Left renal pelvis (tissue), 4 donors: Measurements from ENCODE around the gene ZNF281. TPM values are rescaled to one million over a fixed set of nuclear protein-coding genes. Genes with fewer than 3 reads are reported as not detected.
"Not testable (repeated sequence)": the region's sequence is repeated elsewhere in the genome, so short reads cannot be mapped to it uniquely, and the experiment has no call there.

Experiments
- DNase-seq, 4 donors: peaks; one replicate each; pipeline ENCODE4 v3.0.0-alpha.2; 2013; ENCODE audit warnings: low read depth in 4 of 4, low spot score in 3 of 4
- polyA plus RNA-seq, 4 donors: library from polyadenylated mRNA; unstranded; fragments of 120-200 nt; gene quantifications; one replicate each; pipeline ENCODE4 v1.2.1, GENCODE V29; 2013; ENCODE audit not compliant: insufficient read length in 4 of 4

ZNF281 gene, protein sequence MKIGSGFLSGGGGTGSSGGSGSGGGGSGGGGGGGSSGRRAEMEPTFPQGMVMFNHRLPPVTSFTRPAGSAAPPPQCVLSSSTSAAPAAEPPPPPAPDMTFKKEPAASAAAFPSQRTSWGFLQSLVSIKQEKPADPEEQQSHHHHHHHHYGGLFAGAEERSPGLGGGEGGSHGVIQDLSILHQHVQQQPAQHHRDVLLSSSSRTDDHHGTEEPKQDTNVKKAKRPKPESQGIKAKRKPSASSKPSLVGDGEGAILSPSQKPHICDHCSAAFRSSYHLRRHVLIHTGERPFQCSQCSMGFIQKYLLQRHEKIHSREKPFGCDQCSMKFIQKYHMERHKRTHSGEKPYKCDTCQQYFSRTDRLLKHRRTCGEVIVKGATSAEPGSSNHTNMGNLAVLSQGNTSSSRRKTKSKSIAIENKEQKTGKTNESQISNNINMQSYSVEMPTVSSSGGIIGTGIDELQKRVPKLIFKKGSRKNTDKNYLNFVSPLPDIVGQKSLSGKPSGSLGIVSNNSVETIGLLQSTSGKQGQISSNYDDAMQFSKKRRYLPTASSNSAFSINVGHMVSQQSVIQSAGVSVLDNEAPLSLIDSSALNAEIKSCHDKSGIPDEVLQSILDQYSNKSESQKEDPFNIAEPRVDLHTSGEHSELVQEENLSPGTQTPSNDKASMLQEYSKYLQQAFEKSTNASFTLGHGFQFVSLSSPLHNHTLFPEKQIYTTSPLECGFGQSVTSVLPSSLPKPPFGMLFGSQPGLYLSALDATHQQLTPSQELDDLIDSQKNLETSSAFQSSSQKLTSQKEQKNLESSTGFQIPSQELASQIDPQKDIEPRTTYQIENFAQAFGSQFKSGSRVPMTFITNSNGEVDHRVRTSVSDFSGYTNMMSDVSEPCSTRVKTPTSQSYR
- 10 to 100 TPM; 17.3 to 30.9 (median 25.5) TPM for polyA plus RNA-seq

DNA sequence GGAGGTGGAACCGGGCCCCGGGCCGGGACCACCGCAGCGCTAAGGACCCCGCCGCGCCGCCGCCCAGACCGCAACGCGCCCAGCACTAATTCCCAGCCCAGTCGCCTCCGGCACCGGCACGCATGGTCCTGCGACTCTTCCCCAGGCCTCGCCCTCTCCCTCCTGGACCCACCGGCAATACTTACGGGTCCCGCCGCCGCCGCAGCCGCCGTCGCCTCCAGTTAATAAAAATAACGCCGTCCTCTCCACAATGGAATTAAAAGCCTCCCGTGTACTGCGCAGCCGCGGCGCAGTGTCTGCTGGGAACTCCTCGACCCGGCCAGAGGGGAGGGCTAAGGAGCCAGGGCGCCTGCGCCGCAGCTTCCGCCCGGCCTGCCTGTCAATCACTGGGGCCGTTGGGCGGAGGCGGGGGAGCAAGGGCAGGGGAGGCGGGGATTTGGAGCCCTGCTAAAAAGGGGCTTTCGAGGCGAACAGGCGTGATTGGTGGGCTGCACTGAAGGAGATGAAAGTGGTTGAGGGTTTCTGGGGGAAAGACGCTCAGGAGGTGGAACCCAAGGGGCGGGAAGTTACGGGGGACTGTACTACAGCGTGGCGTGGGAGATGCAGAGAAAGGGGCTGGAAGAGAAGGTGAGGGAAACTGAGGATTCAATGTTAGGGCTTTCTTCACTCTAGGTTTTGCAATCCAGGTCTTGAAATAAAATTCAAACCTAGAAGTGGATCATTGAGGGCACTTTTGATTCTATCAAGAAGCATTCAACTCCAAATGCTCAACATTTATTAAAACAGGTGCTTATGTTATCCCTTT lies at the start of gene ZNF281:
Gene ZNF281 (minus strand): TSS at position 276 of the 805 bp plus-strand sequence. CDS start 331 bp downstream, outside the sequence.
- DNase-seq, result peak; percentile 84 to 88 (median 86)

DNA sequence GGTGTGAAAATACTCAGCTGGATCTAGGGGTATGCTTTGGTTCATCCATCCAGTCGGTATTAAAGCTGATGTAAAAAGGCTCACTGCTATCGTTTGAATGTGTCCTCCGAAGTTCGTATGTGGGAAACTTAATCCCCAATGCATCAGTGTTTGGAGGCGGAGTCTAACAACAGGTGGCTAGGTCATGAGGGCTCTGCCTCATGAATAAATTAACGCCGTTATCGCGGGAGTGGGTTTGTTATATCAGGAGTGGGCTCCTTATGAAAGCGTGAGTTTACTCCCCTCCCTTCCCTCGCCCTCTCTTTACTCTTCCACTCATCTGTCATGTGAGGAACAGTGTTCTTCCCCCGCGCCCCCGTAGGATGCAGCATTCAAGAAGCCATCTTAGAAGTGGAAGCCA lies 48.9 kb upstream of the ZNF281 start:
- DNase-seq, result no peak

DNA sequence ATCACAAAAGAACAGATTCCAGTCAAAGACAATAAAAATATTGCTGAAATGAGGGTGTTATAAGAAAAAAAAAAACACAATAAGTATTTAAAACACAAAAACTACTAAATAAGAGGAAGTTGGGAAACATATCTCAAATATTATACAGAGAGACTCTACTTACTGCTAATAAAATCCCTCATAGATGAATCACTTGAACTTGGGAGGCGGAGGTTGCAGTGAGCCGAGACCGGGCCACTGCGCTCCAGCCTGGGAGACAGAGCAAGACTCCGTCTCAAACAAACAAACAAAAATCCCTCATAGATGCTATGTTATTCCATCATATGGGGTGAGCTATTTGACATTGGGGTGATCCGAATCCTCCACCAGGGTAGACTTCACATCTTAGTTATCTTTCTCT lies 48.0 kb upstream of the ZNF281 start:
- DNase-seq, result no peak

DNA sequence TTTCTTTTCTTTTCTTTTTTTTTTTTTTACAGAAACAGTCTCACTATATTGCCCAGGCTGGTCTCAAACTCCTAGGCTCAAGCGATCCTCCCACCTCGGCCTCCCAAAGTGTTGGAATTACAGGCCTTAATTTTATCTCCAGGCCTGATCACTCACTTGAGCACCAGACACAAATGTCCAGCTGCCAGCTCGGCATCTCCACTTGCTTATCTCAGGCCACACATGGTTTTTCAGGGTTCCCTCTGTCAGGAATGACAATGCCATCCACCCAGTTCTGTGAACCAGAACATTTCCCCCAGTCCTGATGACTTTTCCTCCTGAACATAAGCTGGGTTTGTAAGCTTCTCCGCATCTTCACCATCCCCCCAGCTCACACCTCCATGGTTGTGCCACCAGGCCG lies 44.6 kb upstream of the ZNF281 start:
- no peak for DNase-seq

DNA sequence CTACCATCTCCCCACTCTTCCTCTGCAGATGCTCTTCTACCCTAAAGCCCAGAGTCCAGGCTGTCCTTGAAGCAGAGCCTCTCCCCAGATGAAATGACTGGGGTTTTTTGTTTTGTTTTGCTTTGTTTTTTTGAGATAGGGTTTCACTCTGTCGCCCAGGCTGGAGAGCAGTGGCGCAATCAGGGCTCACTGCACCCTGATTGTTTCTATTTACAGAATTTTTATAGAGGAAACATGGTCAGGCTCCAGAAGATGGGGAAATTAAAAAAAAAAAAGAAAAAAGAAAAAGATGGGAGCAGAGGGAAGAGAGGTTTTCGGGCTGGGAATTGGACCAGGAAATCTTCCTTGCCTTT lies 43.7 kb upstream of the ZNF281 start:
- DNase-seq, result no peak

DNA sequence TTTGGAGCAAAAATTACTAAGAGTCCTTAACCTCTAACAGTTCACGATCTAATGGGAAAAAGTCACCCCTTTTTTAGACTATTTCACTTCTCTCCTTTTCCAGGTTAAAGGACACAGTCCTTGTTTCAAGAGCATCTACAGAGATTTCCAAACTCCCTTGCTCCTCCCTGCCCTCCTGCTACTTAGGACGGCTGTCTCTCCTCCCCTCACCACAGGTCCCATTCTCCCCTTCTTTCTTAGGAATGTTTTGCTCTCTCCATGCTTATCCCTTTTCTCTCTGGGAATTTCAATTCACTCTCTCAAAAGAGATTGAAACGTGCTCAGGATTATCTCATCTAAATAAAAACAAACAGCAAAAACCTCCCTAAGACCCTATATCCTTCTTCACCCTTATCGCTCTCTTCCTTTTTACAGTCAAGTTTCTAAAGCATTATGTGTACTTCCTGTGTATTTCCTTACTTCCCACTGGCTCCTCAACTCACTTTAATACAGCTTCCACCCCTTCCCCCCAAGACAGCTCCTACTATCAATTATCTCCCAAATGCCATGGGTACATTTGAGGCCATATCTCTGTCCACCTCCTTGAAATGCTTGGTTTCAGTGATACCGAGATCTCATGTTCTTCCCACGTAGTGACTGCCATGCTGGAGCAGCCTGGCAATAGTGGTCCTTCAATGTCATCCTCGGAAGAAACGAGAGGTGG lies 43.2 kb upstream of the ZNF281 start:
- DNase-seq, result no peak

DNA sequence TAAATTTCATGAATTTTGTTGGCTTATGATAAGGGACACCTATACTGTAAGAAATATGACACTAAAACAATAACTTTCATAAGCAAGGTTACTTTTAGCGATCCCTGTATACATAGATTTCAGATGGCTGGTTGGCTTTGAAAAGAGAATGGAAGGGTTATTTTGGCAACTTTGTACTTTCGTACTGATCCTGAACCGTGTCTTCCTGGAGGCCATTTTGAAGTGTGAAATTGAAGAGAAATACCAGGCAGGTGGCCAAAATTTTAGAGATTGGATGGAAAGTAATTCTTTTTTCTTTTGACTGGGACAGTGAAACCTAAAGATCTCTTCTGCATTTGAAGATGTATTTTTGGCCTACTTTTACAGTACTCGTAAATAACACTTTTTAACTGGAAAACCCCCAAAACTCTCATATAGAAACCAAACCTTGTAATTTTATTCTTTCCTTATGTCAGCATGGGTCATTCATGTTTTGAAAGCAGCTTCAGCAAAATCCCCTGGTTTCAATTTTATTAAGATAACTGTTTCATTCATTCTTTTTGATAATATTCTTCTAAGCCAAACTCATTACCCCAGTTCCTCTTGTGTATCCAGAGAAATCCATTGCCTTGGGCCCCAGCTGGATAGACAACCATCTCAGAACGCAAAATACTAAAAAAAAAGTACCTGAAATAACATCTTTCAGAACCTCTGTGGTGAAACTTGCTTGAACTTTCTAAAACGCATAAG lies 38.4 kb upstream of the ZNF281 start:
- no peak for DNase-seq

DNA sequence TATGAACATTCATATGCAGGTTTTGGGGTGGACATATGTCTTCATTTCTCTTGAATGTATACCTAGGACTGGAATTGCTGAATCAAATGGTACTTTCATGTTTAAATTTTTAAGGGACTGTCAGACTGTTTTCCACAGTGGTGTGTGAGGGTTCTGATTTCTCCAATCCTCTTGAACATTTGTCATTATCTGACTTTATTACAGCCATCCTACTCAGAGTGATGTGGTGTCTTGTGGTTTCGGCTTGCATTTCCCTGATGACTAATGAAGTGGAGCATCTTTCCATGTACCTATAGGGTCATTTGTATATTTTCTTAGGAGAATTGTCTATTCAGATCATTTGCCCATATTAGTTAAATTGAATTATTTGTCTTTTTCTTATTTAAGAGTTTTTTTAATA lies 35.4 kb upstream of the ZNF281 start:
- no peak for DNase-seq

DNA sequence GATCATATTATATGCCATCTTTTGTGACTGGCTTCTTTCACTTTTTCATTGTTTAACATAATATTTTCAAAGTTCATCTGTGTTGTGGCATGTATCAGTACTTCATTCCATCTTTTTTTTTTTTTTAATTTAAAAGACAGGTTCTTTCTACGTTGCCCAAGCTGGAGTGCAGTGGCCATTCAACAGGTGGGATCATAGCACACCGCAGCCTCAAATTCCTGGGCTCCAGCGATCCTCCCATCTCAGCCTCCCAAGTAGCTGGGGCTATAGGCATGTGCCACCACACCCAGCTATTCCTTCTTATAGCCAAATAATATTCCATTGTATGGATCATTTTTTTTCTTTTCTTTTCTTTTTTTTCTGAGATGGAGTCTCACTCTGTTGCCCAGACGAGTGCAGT lies 34.6 kb upstream of the ZNF281 start:
- no peak for DNase-seq

DNA sequence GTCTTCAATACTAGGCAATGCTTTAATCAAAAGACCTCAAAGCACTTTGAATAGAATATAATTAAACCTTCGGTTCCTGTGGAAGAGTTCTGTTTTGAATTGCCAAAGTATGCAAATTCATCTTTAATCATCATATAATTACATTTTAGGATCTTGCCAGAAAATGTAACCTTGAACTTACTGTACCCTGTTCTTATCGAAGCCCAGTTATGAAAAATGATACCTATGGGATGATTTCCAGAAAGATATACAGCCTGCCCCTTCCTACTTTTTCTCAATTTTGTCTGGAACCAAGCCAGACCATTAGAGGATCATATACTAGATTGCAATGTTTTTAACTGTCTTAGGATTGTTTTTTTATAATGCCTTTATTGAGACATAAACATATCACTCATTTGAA lies 34.0 kb upstream of the ZNF281 start:
- DNase-seq, result no peak

DNA sequence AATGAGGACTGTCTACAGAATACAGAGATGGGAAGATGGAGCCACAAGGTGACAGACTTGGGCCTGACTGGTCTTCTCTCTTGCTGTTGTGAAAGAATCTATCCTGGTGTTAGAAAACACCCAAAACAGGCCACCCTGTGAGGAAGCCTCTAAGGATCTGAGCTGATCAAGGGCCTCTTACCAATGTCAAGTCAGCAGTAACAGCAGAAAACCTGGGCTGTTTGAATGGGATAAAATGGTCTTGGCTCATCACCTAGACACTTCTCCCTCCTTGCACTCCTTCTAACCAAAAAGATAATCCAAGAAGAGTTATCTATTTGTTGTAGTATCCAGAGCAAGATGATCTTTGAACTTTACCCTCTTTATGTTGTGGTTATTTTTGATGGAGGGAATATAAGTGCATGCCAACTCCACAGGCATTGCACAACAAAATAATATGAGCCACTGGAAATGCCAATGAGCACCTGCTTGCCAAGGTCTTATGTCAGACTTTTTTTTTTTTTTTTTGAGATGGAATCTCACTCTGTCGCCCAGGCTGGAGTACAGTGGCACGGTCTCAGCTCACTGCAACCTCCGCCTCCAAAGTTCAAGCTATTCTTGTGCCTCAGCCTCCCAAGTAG lies 32.8 kb upstream of the ZNF281 start:
- no peak for DNase-seq

DNA sequence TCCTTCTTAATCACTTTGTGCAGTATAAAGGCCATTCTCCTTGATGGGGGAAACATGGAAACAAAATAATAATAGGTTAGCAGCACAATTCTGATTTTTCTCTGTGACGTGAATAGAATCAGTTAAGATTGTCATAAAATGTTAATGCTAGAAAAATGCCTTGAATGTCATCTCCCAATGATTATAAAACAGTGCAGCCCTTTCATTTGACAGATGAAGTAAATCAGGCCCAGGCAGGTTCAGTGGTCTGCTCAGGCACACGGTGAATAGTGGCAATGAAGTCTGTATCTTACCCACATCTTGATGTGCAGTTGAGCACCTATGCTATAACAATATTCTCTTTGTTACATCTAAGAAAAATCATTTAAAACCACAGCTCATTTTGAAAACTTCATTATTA lies 32.2 kb upstream of the ZNF281 start:
- no peak for DNase-seq

DNA sequence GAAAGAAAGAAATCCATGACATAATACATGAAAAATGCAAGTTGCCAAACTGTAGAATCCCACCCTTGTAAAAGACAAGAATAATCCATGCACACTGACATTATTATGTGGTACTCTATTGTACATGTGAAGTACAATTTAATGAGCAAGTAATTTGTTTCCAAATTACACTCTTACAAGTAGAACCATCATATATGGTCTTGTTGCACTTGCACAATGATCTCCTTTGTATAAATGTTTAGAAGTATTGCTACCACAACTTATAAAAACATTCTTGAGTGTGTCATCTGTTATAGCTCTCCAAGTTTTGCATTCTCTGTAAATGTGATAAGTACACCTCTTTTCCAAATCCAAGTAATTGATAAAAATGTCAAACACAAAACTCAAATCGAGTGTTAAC lies 29.1 kb upstream of the ZNF281 start:
- no peak for DNase-seq

DNA sequence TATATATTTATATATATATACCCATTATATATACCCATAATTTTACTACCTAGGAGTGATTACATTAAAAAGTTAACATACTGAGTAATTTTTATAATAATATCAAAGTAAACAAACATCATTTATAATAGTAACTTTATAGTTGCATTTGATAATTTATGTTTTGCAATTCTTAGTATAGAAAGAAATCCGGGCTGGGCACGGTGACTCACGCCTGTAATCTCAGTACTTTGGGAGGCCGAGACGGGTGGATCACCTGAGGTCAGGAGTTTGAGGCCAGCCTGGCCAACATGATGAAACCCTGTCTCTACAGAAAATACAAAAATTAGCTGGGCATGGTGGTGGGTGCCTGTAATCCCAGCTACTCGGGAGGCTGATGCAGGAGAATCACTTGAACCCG lies 28.6 kb upstream of the ZNF281 start:
- not testable (repeated sequence) for DNase-seq

DNA sequence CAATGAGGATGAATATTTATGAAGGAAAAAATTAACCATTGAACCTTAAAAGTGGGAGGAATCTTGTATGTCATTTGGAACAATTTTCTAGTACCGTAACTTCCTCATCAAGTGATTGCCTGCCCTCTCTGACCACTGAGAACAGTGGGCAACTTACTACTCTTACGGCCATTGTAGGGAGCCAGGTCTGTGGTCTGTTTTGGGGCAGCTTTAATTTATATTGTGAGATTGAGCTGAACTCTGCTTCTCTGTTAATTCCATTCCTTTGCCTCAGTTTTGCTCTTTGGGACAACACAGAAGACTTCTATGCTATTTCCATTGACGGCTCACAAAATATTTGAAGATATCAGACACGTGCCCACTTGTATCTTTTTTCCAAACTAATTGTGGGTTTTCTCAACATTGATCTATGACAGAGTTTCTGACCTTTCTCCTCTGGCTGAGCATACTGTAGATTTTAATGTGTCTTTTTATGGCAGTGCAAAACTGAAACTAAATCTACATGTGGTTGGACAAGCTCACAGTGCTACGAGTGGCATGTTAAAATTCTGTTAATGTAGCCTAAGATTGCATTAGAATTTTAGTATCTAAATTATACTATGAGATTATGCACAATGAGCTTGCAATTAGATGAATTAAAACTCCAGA lies 27.8 kb upstream of the ZNF281 start:
- no peak for DNase-seq

DNA sequence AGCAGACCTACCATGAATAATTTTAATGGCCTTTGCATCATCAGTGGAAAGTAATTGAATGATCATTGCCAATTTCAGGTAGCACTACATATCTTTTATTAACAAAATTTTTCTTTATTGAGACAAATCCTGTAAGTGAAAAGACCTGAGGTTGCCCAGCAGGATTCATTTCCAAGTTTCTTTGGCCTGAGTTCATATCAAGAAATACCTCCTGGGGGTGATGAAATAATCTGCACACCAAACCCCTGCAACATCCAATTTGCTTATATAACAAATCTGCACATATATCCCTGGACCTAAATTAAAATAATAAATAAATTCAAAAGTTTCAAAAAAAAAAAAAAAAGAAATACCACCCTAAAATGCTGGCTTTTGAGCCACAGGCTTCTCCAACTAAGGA lies 27.3 kb upstream of the ZNF281 start:
- DNase-seq, result no peak

DNA sequence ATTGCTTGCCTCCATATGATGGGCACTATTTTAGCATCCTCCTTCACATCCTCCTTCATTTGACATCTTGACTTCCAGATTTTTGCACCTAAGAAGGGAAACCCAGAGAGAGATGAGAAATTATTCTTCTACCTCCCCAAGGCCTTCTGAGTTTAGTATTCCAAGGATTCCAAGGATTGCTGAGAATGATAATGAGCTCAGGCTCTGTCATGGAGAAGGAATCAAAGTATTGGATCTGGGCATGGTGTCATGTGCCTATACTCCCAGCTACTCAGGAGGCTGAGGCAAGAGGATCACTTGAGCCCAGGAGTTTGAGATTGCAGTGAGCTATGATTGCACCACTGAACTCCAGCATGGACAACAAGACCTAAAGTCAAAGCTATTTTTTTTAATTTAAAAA lies 26.6 kb upstream of the ZNF281 start:
- DNase-seq, result no peak

DNA sequence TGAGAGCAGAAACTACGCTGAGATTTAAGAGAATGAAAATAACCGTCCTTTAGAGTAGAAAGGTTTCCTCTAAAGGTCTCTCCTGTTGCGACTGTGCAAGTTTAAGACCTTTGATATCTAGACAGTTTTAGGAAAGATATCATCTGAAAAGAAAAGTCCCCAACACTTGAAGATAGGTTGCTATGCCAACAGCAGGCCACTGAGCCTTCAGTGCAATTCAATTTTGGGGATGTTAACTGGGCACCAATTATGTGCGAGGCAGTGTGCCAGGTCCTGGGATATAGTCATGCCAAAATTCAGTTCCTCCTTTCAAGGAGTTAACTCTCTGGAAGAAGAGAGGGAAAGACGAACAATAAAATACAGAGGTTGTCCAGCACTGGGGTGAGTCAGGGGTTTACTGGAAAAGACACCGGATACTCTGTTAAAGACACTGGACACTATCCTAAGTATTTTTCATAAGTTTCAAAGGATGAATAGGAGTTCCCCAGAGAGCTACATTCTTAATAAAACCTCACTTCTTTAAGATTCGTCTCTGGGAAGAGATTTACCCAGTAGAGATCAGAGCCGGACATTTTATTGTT lies 25.5 kb upstream of the ZNF281 start:
- DNase-seq, result no peak
